Activated naive CD4-positive, alpha-beta T cell (primary cell): Measurements from ENCODE around the gene RAB43.

Experiments used
- DNase-seq, 4 experiments: peaks; one replicate each; lab custom pipeline; 2025; lab: John Stamatoyannopoulos, UW

Gene RAB43

GRCh38 chr3:129061023-129061887 lies 60.3 kb downstream of the RAB43 start:
- DNase-seq = no peak

GRCh38 chr3:129060276-129061022 lies 61.2 kb downstream of the RAB43 start, which contains the start of gene GP9:
GP9 (plus strand) TSS chr3:129060779; CDS start chr3:129061740, 961 bp downstream.
- DNase-seq = no peak

GRCh38 chr3:129059311-129059958 lies 62.2 kb downstream of the RAB43 start:
- DNase-seq = no peak

- no peak for DNase-seq
Observed at GRCh38 chr3:129058441-129059200, 63.0 kb downstream of the RAB43 start.

- no peak for DNase-seq
Observed at GRCh38 chr3:129057249-129057648, 64.4 kb downstream of the RAB43 start.

- no peak for DNase-seq
Observed at GRCh38 chr3:129056451-129057173, 65.0 kb downstream of the RAB43 start.

GRCh38 chr3:129054605-129055104 lies 66.9 kb downstream of the RAB43 start:
- no peak for DNase-seq

- no peak for DNase-seq
Observed at GRCh38 chr3:129052675-129053074, 68.9 kb downstream of the RAB43 start.

- no peak for DNase-seq
Observed at GRCh38 chr3:129051871-129052340, 69.7 kb downstream of the RAB43 start.

- DNase-seq = no peak
Observed at GRCh38 chr3:129050556-129051295, 70.9 kb downstream of the RAB43 start.

GRCh38 chr3:129047553-129047839 lies 74.1 kb downstream of the RAB43 start:
- DNase-seq = no peak

- DNase-seq = no peak
Observed at GRCh38 chr3:129046732-129047552, 74.7 kb downstream of the RAB43 start.

- DNase-seq = peak in 1 of 4 experiments; percentile 50
Observed at GRCh38 chr3:129046037-129046731, 75.4 kb downstream of the RAB43 start.

- peak in 1 of 4 experiments; percentile 50 for DNase-seq
Observed at GRCh38 chr3:129045675-129046036, 75.9 kb downstream of the RAB43 start.

- no peak for DNase-seq
Observed at GRCh38 chr3:129040579-129041300, 80.9 kb downstream of the RAB43 start.

- DNase-seq = no peak
Observed at GRCh38 chr3:129040039-129040336, 81.6 kb downstream of the RAB43 start.

GRCh38 chr3:129039271-129040038 lies 82.1 kb downstream of the RAB43 start:
- peak in 1 of 4 experiments; percentile 12 for DNase-seq
